GM19455 (cell line): ENCODE results near the gene GDI1.

Source experiments
- ATAC-seq: cut with Tn5 transposase; IDR thresholded peaks from one replicate; pipeline ENCODE4 v1.9.1; 2021; ENCODE audit not compliant: unreplicated experiment

GDI1 gene

GRCh38 chrX:154436374-154436982, 476 bp upstream of the GDI1 start:
- ATAC-seq, result no peak

- no peak for ATAC-seq
These were observed 1.3 kb downstream of the GDI1 start for GRCh38 chrX:154437971-154438893.

GRCh38 chrX:154439841-154440240, 2.9 kb downstream of the GDI1 start:
- no peak for ATAC-seq

DNA sequence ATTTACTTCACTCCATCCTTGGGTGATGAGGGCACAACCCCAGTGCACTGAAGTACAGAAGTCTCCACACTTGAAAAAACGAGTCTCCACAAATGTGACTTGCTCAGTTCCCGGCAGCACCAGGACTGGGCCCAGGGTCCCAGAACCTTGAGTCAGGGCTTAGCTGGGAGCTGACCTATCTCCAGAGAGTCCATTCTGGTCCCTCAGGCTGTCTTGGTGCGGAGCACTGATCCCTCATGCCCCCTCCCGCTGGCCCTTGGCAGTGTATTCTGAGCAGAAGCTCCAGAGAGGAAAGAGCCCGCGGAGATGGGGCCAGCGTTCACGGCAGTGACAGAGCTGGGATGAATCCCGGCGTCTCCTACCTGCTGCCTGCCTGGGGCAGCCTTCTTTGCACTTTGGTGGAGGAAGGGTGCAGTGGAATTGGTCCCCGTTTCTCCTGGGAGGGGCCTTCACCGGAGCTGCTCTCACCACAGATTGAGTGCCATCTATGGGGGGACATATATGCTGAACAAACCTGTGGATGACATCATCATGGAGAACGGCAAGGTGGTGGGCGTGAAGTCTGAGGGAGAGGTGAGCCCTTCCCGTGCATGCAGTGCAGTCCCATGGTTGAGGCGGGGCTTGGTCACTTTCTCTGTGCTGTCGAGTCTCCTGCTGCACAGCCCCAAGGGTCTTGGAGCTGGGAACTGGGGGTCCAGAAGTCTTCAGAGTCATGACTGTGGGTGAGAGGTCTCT, 3.8 kb downstream of the GDI1 start:
- no peak for ATAC-seq

- ATAC-seq, result no peak
These were observed 4.6 kb downstream of the GDI1 start for GRCh38 chrX:154441564-154441963.

DNA sequence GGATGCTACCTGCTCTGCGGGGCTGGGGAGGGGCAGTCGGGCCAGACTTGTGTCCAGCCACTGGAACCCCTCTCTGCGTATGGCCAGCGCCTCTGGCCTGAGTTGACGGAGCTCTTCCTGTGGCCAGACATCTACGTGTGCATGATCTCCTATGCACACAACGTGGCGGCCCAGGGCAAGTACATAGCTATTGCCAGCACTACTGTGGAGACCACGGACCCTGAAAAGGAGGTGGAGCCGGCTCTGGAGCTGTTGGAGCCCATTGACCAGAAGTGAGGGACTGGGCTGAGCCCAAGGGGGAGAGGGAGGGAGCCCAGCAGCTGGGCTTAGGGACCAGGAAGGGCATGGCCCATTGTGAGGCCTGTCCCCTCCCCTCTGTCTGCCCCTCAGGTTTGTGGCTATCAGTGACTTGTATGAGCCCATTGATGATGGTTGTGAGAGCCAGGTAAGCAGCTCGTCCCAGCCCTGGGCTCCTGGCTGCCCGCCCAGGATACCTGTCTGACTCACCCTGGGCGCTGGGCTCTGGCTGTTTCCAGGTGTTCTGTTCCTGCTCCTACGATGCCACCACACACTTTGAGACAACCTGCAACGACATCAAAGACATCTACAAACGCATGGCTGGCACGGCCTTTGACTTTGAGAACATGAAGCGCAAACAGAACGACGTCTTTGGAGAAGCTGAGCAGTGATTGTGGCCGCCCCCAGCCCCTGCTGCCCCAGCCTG, 5.2 kb downstream of the GDI1 start:
- no peak for ATAC-seq

DNA sequence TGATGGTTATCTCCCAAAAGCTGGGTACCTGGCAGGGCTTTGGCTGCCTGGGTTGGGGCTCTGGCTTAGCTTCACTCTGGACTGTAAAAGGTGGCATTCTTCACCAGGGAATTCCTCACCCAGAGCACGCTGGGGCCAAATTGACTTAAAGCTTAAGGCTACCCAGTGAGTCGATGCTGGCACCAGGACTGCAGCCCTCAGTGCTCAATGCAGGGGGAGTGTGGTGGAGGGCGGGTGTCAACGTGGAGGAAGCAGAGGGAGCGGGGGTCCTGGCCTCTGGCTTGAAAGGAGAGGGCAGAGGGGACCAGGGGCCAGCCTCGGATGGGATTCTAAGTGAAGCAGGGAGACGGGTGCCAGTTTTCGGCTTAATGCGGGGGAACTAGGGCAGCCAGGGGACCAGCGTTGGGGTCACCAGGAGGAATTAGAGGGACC, 6.5 kb downstream of the GDI1 start:
- ATAC-seq, result no peak

- ATAC-seq, result peak; percentile 76
These were observed 7.2 kb downstream of the GDI1 start, which contains the start of gene FAM50A for GRCh38 chrX:154443992-154444754. Gene FAM50A, plus strand, starts transcription at chrX:154444141. Its CDS starts 95 bp downstream, at chrX:154444236.

- no peak for ATAC-seq
These were observed 7.8 kb downstream of the GDI1 start for GRCh38 chrX:154444755-154445246.

DNA sequence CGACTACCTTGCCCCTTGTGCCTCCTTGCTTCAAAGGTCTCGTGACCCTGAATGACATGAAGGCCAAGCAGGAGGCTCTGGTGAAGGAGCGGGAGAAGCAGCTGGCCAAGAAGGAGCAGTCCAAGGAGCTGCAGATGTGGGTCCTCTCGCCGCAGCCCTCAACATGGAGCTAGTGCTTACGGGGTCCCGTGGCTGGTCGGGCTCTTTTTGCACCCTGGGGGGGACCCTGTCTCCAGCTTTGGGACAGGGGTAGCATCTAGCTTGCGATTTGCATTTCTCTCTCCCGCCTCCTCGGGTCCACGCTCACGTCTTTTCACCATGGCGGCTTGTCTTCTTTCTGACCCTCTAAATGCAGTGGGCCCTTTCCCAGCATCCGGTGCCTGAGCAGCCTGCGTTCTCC, 8.8 kb downstream of the GDI1 start:
- ATAC-seq, result no peak

DNA sequence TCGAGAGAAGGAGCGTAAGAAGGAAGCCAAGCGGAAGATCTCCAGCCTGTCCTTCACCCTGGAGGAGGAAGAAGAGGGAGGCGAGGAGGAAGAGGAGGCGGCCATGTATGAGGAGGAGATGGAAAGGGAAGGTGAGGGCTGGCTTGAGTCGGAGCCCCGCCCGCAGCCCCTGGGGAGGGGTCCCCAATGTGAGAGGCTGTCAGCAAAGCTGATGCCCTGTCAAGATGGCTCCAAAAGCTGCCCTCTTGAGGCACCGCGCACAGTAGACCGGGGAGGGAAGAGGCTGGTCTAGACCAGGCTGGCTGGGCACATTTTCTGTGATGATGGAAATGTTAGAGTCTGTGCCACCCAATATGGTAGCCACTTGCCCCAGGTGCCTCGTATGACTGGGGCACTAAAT, 9.5 kb downstream of the GDI1 start:
- ATAC-seq, result no peak

DNA sequence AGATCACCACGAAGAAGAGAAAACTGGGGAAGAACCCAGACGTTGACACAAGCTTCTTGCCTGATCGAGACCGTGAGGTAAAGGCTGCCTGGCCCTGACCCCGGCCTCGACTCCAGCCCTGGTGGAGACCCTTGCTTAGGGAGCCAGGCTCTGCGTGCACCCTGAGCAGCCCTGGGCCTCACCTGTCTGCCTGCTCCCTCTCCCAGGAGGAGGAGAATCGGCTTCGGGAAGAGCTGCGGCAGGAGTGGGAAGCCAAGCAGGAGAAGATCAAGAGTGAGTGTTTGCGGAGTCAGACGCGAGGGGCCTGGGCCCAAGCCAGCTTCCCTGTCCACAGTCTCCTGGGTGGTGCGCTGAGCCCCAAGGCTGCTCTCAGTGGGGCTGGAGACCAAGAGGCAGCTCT, 11.5 kb downstream of the GDI1 start:
- ATAC-seq, result no peak

- ATAC-seq, result no peak
These were observed 12.7 kb downstream of the GDI1 start for GRCh38 chrX:154449618-154450017.

GRCh38 chrX:154450312-154450711, 13.4 kb downstream of the GDI1 start:
- ATAC-seq, result no peak

- ATAC-seq, result no peak
These were observed 15.9 kb downstream of the GDI1 start for GRCh38 chrX:154452823-154453222.

DNA sequence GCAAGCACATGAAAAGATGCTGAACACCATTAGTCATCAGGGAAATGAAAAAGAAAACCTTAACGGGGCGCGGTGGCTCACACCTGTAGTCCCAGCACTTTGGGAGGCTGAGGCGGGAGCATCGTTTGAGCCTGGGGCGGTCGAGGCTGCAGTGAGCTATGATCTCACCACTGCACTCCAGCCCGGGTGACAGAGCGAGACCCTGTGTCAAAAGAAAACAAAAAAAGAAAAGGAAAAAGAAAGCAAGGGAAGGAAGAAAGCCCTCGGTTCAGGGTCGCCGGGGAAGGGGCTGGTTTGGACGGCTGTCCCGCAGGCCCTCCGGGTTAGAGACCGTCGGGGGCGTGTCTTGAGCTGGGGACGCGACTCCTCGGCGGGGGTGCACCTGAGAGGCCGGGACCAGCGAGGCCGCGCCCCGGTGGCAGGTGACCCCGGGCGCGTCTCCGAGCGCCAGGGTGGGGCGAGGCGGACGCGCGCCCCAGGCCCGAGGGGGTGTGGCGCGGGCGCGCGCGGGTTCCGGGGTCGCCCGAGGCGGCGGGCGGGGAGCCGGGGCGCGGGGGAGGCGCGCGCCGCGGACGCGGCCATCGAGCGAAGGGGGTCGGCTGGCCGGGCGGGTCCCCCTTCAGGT, 20.6 kb downstream of the GDI1 start:
- peak; percentile 33 for ATAC-seq

DNA sequence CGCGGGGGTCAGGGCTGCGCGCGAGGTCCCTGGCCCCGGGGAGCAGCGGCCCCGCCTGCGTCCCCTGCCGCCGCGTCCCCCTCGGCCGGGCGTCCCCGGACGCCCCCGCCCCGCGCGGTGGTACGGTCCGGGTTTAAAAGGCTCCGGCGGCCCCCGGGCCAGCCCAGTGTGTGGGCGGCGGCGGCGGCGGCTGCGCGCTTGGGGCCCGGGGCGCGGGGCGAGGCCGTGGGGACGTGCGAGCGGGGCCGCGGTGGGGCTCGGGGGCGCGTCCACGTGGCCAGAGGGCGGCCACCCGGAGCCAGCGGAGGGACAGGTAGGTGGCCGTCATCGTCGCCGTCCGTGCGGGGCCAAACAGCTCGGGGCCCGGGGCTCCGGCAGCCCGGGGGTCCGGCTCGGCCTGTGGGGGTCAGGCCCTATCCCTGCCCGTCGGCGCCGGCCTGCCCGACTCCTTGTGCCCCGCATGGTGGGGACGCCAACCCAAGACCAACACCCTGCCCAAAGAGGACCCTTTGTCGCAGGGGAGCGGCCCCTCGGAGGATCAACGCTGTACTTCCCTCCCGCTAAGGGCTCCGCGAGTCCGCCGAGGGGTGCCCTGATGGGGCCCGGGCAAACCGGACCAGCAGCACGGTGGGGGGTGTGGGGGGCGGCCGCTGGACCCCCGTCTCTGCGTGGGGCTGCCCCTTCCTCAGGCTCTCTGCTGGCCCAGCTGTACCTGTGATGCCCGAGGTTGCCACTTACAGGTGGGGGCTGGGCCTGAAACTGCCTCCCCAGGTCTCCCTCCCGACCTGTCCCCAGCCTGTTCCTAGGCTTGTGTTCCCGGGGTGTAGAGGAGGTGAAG, 21.4 kb downstream of the GDI1 start, which contains the start of gene PLXNA3:
TSS of gene PLXNA3 (plus strand) at position 166 of the 838 bp plus-strand sequence. CDS start 1,903 bp downstream, outside the sequence.
- peak; percentile 50 for ATAC-seq

- no peak for ATAC-seq
These were observed 22.2 kb downstream of the GDI1 start for GRCh38 chrX:154458954-154459778.
